ENCODE data around the gene CPZ.

GRCh38 chr4:8582941-8583654 is 9.5 kb upstream of the CPZ start:
- TF ChIP-seq, protein P1, sequence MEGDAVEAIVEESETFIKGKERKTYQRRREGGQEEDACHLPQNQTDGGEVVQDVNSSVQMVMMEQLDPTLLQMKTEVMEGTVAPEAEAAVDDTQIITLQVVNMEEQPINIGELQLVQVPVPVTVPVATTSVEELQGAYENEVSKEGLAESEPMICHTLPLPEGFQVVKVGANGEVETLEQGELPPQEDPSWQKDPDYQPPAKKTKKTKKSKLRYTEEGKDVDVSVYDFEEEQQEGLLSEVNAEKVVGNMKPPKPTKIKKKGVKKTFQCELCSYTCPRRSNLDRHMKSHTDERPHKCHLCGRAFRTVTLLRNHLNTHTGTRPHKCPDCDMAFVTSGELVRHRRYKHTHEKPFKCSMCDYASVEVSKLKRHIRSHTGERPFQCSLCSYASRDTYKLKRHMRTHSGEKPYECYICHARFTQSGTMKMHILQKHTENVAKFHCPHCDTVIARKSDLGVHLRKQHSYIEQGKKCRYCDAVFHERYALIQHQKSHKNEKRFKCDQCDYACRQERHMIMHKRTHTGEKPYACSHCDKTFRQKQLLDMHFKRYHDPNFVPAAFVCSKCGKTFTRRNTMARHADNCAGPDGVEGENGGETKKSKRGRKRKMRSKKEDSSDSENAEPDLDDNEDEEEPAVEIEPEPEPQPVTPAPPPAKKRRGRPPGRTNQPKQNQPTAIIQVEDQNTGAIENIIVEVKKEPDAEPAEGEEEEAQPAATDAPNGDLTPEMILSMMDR (IDR thresholded peaks at IDR 0.05 in 8 of 11, conservative IDR thresholded peaks at IDR 0.05 in 3 of 11) = no peak
- no peak for TF ChIP-seq POLR2AphosphoS5 (IDR thresholded peaks at IDR 0.05)
- TF ChIP-seq POLR2A (IDR thresholded peaks at IDR 0.05) = no peak
